ENCODE data around the gene HIVEP3.

The HIVEP3 gene

GRCh38 chr1:41741244-41741643 lies 177.5 kb downstream of the HIVEP3 start:
- H3K4me3 ChIP-seq (ENCODE audit: low read length): no peak overlapping the region
- no peak for DNase-seq (ENCODE audit: low read depth)
- no peak for TF ChIP-seq CTCF (conservative IDR thresholded peaks at IDR 0.05; ENCODE audit: low read length)

- no peak overlapping the region for H3K4me3 ChIP-seq (ENCODE audit: low read length)
- DNase-seq (ENCODE audit: low read depth): peak; percentile 9
Measured at GRCh38 chr1:41740630-41741239, 178.0 kb downstream of the HIVEP3 start.

GRCh38 chr1:41740058-41740457 lies 178.7 kb downstream of the HIVEP3 start:
- no peak for DNase-seq (ENCODE audit: low read depth)
- H3K4me3 ChIP-seq (ENCODE audit: low read length): no peak overlapping the region
- TF ChIP-seq CTCF (conservative IDR thresholded peaks at IDR 0.05; ENCODE audit: low read length): no peak

More at GRCh38 chr1:41740630-41741239, 178.0 kb downstream of the HIVEP3 start:
- no peak for TF ChIP-seq CTCF (conservative IDR thresholded peaks at IDR 0.05; ENCODE audit: low read length)

GRCh38 chr1:41739061-41739955 lies 179.4 kb downstream of the HIVEP3 start:
- peak overlapping the region; percentile 38 for H3K4me3 ChIP-seq (ENCODE audit: low read length)
- no peak for TF ChIP-seq CTCF (conservative IDR thresholded peaks at IDR 0.05; ENCODE audit: low read length)
- peak; percentile 85 for DNase-seq (ENCODE audit: low read depth)

- peak; percentile 66 for DNase-seq (ENCODE audit: low read depth)
- no peak overlapping the region for H3K4me3 ChIP-seq (ENCODE audit: low read length)
- no peak for TF ChIP-seq CTCF (conservative IDR thresholded peaks at IDR 0.05; ENCODE audit: low read length)
Measured at GRCh38 chr1:41738475-41738874, 180.2 kb downstream of the HIVEP3 start.

- no peak overlapping the region for H3K4me3 ChIP-seq (ENCODE audit: low read length)
- no peak for TF ChIP-seq CTCF (conservative IDR thresholded peaks at IDR 0.05; ENCODE audit: low read length)
- DNase-seq (ENCODE audit: low read depth): no peak
Measured at GRCh38 chr1:41738006-41738405, 180.7 kb downstream of the HIVEP3 start.

Data from AG10803 (cell line).